ENCODE results near the gene STK25.

Gene STK25

GRCh38 chr2:241540771-241541561, 32.6 kb upstream of the STK25 start:
- Histone ChIP-seq H3K36me3 (ENCODE audit: control insufficient read depth, insufficient read depth, low read length) (no peaks in the 10 kb centered on the region), H3K4me2 (ENCODE audit: low read length) (no peak overlapping the region), H3K79me2 (no peaks in the 10 kb centered on the region), H3K27me3 (ENCODE audit: control insufficient read depth, insufficient read depth, low read length) (no peaks in the 10 kb centered on the region), H3K27ac (no peak overlapping the region), H3K9ac (no peak overlapping the region), H3K4me3 (ENCODE audit: low read depth, low read length) (peak overlapping the region; percentile 5), H2AFZ (peak overlapping the region; percentile 64), H3K9me3 (ENCODE audit: control insufficient read depth, low read length) (no peaks in the 10 kb centered on the region), H3K4me1 (peaks cover 3% of the 10 kb centered on the region)
- TF ChIP-seq CTCF (IDR thresholded peaks at IDR 0.05) = no peak

GRCh38 chr2:241540401-241540770, 32.0 kb upstream of the STK25 start:
- H3K9me3 ChIP-seq (ENCODE audit: control insufficient read depth, low read length) = no peaks in the 10 kb centered on the region
- H3K4me2 ChIP-seq (ENCODE audit: low read length) = no peak overlapping the region
- no peak overlapping the region for H3K27ac ChIP-seq
- H3K4me3 ChIP-seq (ENCODE audit: low read depth, low read length) = no peak overlapping the region
- no peak for TF ChIP-seq CTCF (IDR thresholded peaks at IDR 0.05)
- peak overlapping the region; percentile 64 for H2AFZ ChIP-seq
- H3K27me3 ChIP-seq (ENCODE audit: control insufficient read depth, insufficient read depth, low read length) = no peaks in the 10 kb centered on the region
- H3K79me2 ChIP-seq = no peaks in the 10 kb centered on the region
- peaks cover 3% of the 10 kb centered on the region for H3K4me1 ChIP-seq
- no peak overlapping the region for H3K9ac ChIP-seq
- no peaks in the 10 kb centered on the region for H3K36me3 ChIP-seq (ENCODE audit: control insufficient read depth, insufficient read depth, low read length)

DNA sequence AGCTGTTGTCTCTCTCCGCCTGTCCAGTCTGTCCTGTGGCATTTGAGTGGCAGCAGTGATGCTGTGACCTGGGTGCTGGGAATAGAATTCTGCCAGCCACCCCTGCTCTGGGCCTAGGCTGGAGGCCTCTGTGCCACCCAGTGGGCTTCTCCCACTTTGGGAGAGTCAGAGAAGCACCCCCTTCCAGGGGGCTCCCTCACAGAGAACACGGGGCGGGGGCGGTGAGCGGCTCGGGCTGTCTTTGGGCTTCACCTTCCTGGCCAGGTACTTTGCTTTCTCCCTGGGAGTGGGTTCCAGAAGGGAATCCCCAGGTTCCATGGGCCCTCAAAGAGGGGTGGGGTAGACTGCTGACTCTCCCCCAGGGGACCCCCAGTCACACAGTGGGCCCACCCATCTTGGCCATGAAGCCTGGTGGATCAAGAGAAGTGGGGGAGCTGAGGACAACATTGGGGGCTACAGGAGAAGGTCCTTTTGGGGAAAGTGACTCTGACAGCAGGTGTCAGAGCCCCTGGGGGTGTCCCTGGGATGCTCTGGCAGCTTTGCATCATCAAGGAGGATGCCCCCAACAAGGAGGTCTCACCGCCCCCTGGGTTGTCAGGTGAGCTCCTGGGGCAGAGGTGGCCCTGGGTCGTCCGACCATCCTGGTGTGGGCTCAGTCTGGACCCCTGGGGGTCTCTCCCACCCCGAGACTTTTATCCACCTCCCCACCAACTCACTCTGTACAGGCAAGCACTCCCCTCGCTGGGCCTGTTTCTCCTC, 31.4 kb upstream of the STK25 start:
- H3K27ac ChIP-seq = no peak overlapping the region
- H3K9me3 ChIP-seq (ENCODE audit: control insufficient read depth, low read length) = no peaks in the 10 kb centered on the region
- H3K9ac ChIP-seq = no peak overlapping the region
- H3K36me3 ChIP-seq (ENCODE audit: control insufficient read depth, insufficient read depth, low read length) = no peaks in the 10 kb centered on the region
- no peak overlapping the region for H3K4me3 ChIP-seq (ENCODE audit: low read depth, low read length)
- H3K4me2 ChIP-seq (ENCODE audit: low read length) = no peak overlapping the region
- no peak overlapping the region for H2AFZ ChIP-seq
- no peaks in the 10 kb centered on the region for H3K79me2 ChIP-seq
- no peak for TF ChIP-seq CTCF (IDR thresholded peaks at IDR 0.05)
- peaks cover 3% of the 10 kb centered on the region for H3K4me1 ChIP-seq
- H3K27me3 ChIP-seq (ENCODE audit: control insufficient read depth, insufficient read depth, low read length) = no peaks in the 10 kb centered on the region

GRCh38 chr2:241538838-241539615, 30.6 kb upstream of the STK25 start:
- no peak overlapping the region for H2AFZ ChIP-seq
- H3K9me3 ChIP-seq (ENCODE audit: control insufficient read depth, low read length) = no peaks in the 10 kb centered on the region
- no peaks in the 10 kb centered on the region for H3K36me3 ChIP-seq (ENCODE audit: control insufficient read depth, insufficient read depth, low read length)

More at GRCh38 chr2:241538838-241539615, 30.6 kb upstream of the STK25 start:
- no peaks in the 10 kb centered on the region for H3K27me3 ChIP-seq (ENCODE audit: control insufficient read depth, insufficient read depth, low read length)
- H3K79me2 ChIP-seq = no peaks in the 10 kb centered on the region
- no peak for TF ChIP-seq CTCF (IDR thresholded peaks at IDR 0.05)
- H3K4me3 ChIP-seq (ENCODE audit: low read depth, low read length) = no peak overlapping the region
- peaks cover 3% of the 10 kb centered on the region for H3K4me1 ChIP-seq
- no peak overlapping the region for H3K4me2 ChIP-seq (ENCODE audit: low read length)
- no peak overlapping the region for H3K27ac ChIP-seq
- H3K9ac ChIP-seq = no peak overlapping the region

Measured in parathyroid adenoma (tissue), 2 donors.